H1 (cell line): ENCODE results near the gene ENTPD6. TPM values are rescaled to one million over a fixed set of nuclear protein-coding genes. Genes with fewer than 3 reads are reported as not detected.
A peak's percentile ranks its signal among the peaks of the same experiment; 100 is the strongest.

Source experiments
- CTCF ChIA-PET: fragments of 300-600 bp; sonication (Branson Sonifier 250); formaldehyde crosslinking; loops from one replicate; lab custom pipeline; 2021; ENCODE audit not compliant: partially characterized antibody; lab: Charles Lee
- POLR2A ChIA-PET: fragments of 300-600 bp; sonication (Branson Sonifier 250); formaldehyde crosslinking; loops from one replicate; lab custom pipeline; 2021; ENCODE audit warnings: inconsistent platforms; ENCODE audit not compliant: partially characterized antibody; lab: Charles Lee
- DNase-seq, 2 experiments: peaks; one replicate each; pipeline versions ENCODE4 v3.0.0 to v3.0.0-alpha.2; 2010 to 2022; ENCODE audit warnings: low spot score in 2 of 2, low read depth in 1 of 2, mixed read lengths in 1 of 2
- FAIRE-seq: peaks from 2 replicates; lab custom pipeline; 2011; peaks lifted over from hg19 to GRCh38; lab: Jason Lieb, UNC
- H2AFZ ChIP-seq: 2 replicates; pipeline ENCODE4 v1.8.1; 2012; ENCODE audit warnings: low read length, inconsistent platforms
- H2AK5ac ChIP-seq: 2 replicates; pipeline ENCODE4 v1.6.1; 2013; ENCODE audit warnings: low read depth, low read length
- H2BK120ac ChIP-seq: replicated peaks from 2 replicates; pipeline ENCODE3; 2013; ENCODE audit warnings: low read depth, low read length, inconsistent platforms
- H2BK12ac ChIP-seq: 2 replicates; pipeline ENCODE4 v1.6.1; 2013; ENCODE audit warnings: low read depth, low read length
- H2BK15ac ChIP-seq: 2 replicates; pipeline ENCODE4 v1.6.1; 2013; ENCODE audit warnings: low read length
- H2BK20ac ChIP-seq: 2 replicates; pipeline ENCODE4 v1.6.1; 2013; ENCODE audit warnings: low read length
- H2BK5ac ChIP-seq: 2 replicates; pipeline ENCODE4 v1.6.1; 2013; ENCODE audit warnings: low read depth, low read length
- H3K14ac ChIP-seq: 2 replicates; pipeline ENCODE4 v1.6.1; 2013; ENCODE audit warnings: inconsistent platforms; ENCODE audit not compliant: insufficient read length
- H3K18ac ChIP-seq: 2 replicates; pipeline ENCODE4 v1.6.1; 2013; ENCODE audit warnings: low read length; ENCODE audit errors: extremely low read depth
- H3K23ac ChIP-seq: 2 replicates; pipeline ENCODE4 v1.6.1; 2013; ENCODE audit warnings: inconsistent platforms; ENCODE audit not compliant: insufficient read length
- H3K23me2 ChIP-seq: 2 replicates; pipeline ENCODE4 v1.6.1; 2013; ENCODE audit warnings: low read depth, low read length
- H3K27ac ChIP-seq: 2 replicates; pipeline ENCODE4 v1.6.1; 2011; ENCODE audit warnings: low read depth, low read length, inconsistent platforms
- H3K27me3 ChIP-seq, 4 experiments: replicated peaks in 1 of 4; 1 replicate in 1 of 4; 2 replicates in 3 of 4; pipeline versions ENCODE4 v1.6.1 to v1.8.1; 2011 to 2013; ENCODE audit warnings: low read length in 3 of 4, mild to moderate bottlenecking in 3 of 4, inconsistent platforms in 2 of 4, mixed read lengths in 2 of 4, moderate library complexity in 1 of 4; ENCODE audit not compliant: control insufficient read depth in 3 of 4, insufficient read depth in 3 of 4; ENCODE audit errors: extremely low read depth in 1 of 4
- H3K36me3 ChIP-seq, 4 experiments: 2 replicates each; pipeline versions ENCODE4 v1.6.1 to v1.8.1; 2011 to 2013; ENCODE audit warnings: mild to moderate bottlenecking in 4 of 4, low read length in 3 of 4, moderate library complexity in 2 of 4, control low read depth in 1 of 4, inconsistent platforms in 1 of 4; ENCODE audit not compliant: insufficient read depth in 4 of 4, control insufficient read depth in 2 of 4
- H3K4ac ChIP-seq: replicated peaks from 2 replicates; pipeline ENCODE3; 2013; ENCODE audit warnings: low read length, low read depth, mixed read lengths, inconsistent platforms; ENCODE audit not compliant: insufficient read length
- H3K4me1 ChIP-seq, 4 experiments: replicated peaks in 1 of 4; 1 replicate in 1 of 4; 2 replicates in 3 of 4; pipeline versions ENCODE4 v1.6.1 to v1.8.1; 2011 to 2013; ENCODE audit warnings: low read length in 3 of 4, inconsistent platforms in 2 of 4, mixed read lengths in 1 of 4; ENCODE audit not compliant: insufficient read depth in 4 of 4, control insufficient read depth in 3 of 4
- H3K4me2 ChIP-seq, 2 experiments: 2 replicates each; pipeline versions ENCODE4 v1.6.1 to v1.8.1; 2011 to 2013; ENCODE audit warnings: low read depth in 2 of 2, low read length in 2 of 2, control low read depth in 1 of 2, inconsistent platforms in 1 of 2, mild to moderate bottlenecking in 1 of 2; ENCODE audit not compliant: insufficient read depth in 1 of 2
- H3K4me3 ChIP-seq, 4 experiments: fragments of 200-600, 300-600 bp in 1 of 4; sonication (generic), shearing (Covaris generic), sonication (Bioruptor Twin) in 1 of 4; 2 replicates each; pipeline versions ENCODE4 v1.5.1 to v1.8.1; 2011 to 2016; ENCODE audit warnings: low read length in 4 of 4, low read depth in 3 of 4, control low read depth in 2 of 4, inconsistent platforms in 2 of 4, mild to moderate bottlenecking in 2 of 4, mixed read lengths in 1 of 4, moderate library complexity in 1 of 4; ENCODE audit not compliant: insufficient read depth in 2 of 4; ENCODE audit errors: extremely low read depth in 1 of 4
- H3K56ac ChIP-seq: replicated peaks from 2 replicates; pipeline ENCODE3; 2013; ENCODE audit warnings: low read depth, mild to moderate bottlenecking, mixed read lengths, low read length, inconsistent platforms; ENCODE audit not compliant: insufficient read length
- H3K79me1 ChIP-seq: 2 replicates; pipeline ENCODE4 v1.6.1; 2013; ENCODE audit warnings: low read depth, low read length, control low read depth
- H3K79me2 ChIP-seq, 2 experiments: 2 replicates each; pipeline versions ENCODE4 v1.6.1 to v1.8.1; 2012 to 2013; ENCODE audit warnings: low read length in 2 of 2, mild to moderate bottlenecking in 2 of 2, inconsistent platforms in 1 of 2; ENCODE audit not compliant: insufficient read depth in 2 of 2, control insufficient read depth in 1 of 2
- H3K9ac ChIP-seq, 4 experiments: replicated peaks in 1 of 4; 1 replicate in 1 of 4; 2 replicates in 3 of 4; pipeline versions ENCODE4 v1.6.1 to v1.8.1; 2011 to 2013; ENCODE audit warnings: low read depth in 3 of 4, low read length in 3 of 4, control low read depth in 2 of 4, mild to moderate bottlenecking in 2 of 4, moderate library complexity in 2 of 4, inconsistent platforms in 1 of 4; ENCODE audit errors: extremely low read depth in 1 of 4
- H3K9me3 ChIP-seq, 2 experiments: 2 replicates each; pipeline versions ENCODE4 v1.6.1 to v1.8.1; 2012 to 2013; ENCODE audit warnings: mild to moderate bottlenecking in 2 of 2, moderate library complexity in 2 of 2, control low read depth in 1 of 2, inconsistent platforms in 1 of 2, low read depth in 1 of 2, low read length in 1 of 2, mixed read lengths in 1 of 2; ENCODE audit not compliant: insufficient read depth in 2 of 2
- H4K20me1 ChIP-seq, 2 experiments: replicated peaks in 1 of 2; 2 replicates each; pipeline versions ENCODE3 to v1.8.1; 2011 to 2013; ENCODE audit warnings: inconsistent platforms in 2 of 2, low read length in 2 of 2, mild to moderate bottlenecking in 1 of 2; ENCODE audit not compliant: insufficient read depth in 2 of 2, control insufficient read depth in 1 of 2
- H4K5ac ChIP-seq: 2 replicates; pipeline ENCODE4 v1.6.1; 2013; ENCODE audit warnings: low read length, low read depth, mixed read lengths, inconsistent platforms; ENCODE audit not compliant: insufficient read length
- H4K8ac ChIP-seq: 2 replicates; pipeline ENCODE4 v1.8.0; 2013; ENCODE audit warnings: mild to moderate bottlenecking, moderate library complexity, low read length, inconsistent platforms; ENCODE audit not compliant: insufficient read depth; ENCODE audit errors: extremely low read depth
- H4K91ac ChIP-seq: replicated peaks from 2 replicates; pipeline ENCODE3; 2013; ENCODE audit warnings: low read length, mixed read lengths, inconsistent platforms; ENCODE audit not compliant: insufficient read length
- ATF3 ChIP-seq: IDR thresholded peaks from 2 replicates; pipeline ENCODE4 v1.6.1; 2011; ENCODE audit warnings: low read depth, mild to moderate bottlenecking, low read length; ENCODE audit not compliant: insufficient read depth
- BCL11A ChIP-seq, 2 experiments: IDR thresholded peaks; one replicate each; pipeline ENCODE4 v1.6.1; 2011; ENCODE audit warnings: low read depth in 2 of 2, low read length in 2 of 2, mild to moderate bottlenecking in 2 of 2
- CBX8 ChIP-seq: fragments of 300-800, 300-1000 bp; sonication (generic); IDR thresholded peaks from 2 replicates; pipeline ENCODE4 v1.7.1; 2016; ENCODE audit warnings: low read depth, low read length, borderline replicate concordance
- CEBPB ChIP-seq: IDR thresholded peaks from 2 replicates; pipeline ENCODE4 v1.6.1; 2012; ENCODE audit warnings: low read depth, low read length
- EP300 ChIP-seq, 2 experiments: IDR thresholded peaks; 1 replicate in 1 of 2; 2 replicates in 1 of 2; pipeline ENCODE4 v1.6.1; 2011 to 2012; ENCODE audit warnings: low read depth in 2 of 2, low read length in 2 of 2, mild to moderate bottlenecking in 2 of 2, borderline replicate concordance in 1 of 2, inconsistent platforms in 1 of 2, moderate library complexity in 1 of 2
- EZH2 ChIP-seq: fragments of 200-600 bp; sonication (generic); IDR thresholded peaks from 2 replicates; pipeline ENCODE4 v1.7.1; 2012; ENCODE audit warnings: low read depth, mild to moderate bottlenecking, moderate library complexity, low read length, inconsistent platforms; ENCODE audit not compliant: severe bottlenecking
- GTF2F1 ChIP-seq: IDR thresholded peaks from 2 replicates; pipeline ENCODE4 v1.6.1; 2012; ENCODE audit warnings: low read depth, low read length, improper control_type of control experiment, borderline replicate concordance
- KDM1A ChIP-seq: fragments of 200-600, 300-600 bp; sonication (generic); IDR thresholded peaks from 2 replicates; pipeline ENCODE4 v1.7.1; 2016; ENCODE audit warnings: mild to moderate bottlenecking, low read length, borderline replicate concordance
- KDM5A ChIP-seq: fragments of 200-600 bp; IDR thresholded peaks from 2 replicates; pipeline ENCODE4 v1.7.1; 2012; ENCODE audit warnings: mild to moderate bottlenecking, low read length, inconsistent platforms, mixed read lengths
- SIX5 ChIP-seq: IDR thresholded peaks from 2 replicates; pipeline ENCODE4 v1.6.1; 2011; ENCODE audit warnings: mild to moderate bottlenecking, low read depth, low read length
- SP4 ChIP-seq: IDR thresholded peaks from 2 replicates; pipeline ENCODE4 v1.6.1; 2012; ENCODE audit warnings: low read length, inconsistent platforms
- SRF ChIP-seq: IDR thresholded peaks from 2 replicates; pipeline ENCODE4 v1.6.1; 2011; ENCODE audit warnings: mild to moderate bottlenecking, low read depth, low read length, moderate library complexity
- TAF7 ChIP-seq: optimal IDR thresholded peaks from 2 replicates; pipeline ENCODE3; 2011; ENCODE audit warnings: low read depth, mild to moderate bottlenecking, inconsistent platforms, low read length, moderate library complexity, borderline replicate concordance
- TEAD4 ChIP-seq: IDR thresholded peaks from 2 replicates; pipeline ENCODE4 v1.6.1; 2012; ENCODE audit warnings: low read depth, low read length, inconsistent platforms, mixed read lengths
- WGBS, 2 experiments: shearing (Covaris generic) in 1 of 2; methylation state at CpG; one replicate each; pipeline versions ENCODE4 v1.1.6 to v1.1.7; 2013 to 2015; ENCODE audit warnings: low lambda C conversion rate in 2 of 2, mixed read lengths in 2 of 2, inconsistent platforms in 1 of 2, low coverage in 1 of 2, missing lambda C conversion rate in 1 of 2; ENCODE audit not compliant: insufficient replicate concordance in 2 of 2, insufficient coverage in 1 of 2, insufficient read length in 1 of 2; ENCODE audit errors: extremely low coverage in 1 of 2, missing lambda C conversion rate in 1 of 2; 5-methylcytosine and 5-hydroxymethylcytosine counted together
- polyA plus RNA-seq, 7 experiments: library from polyadenylated mRNA; depleted of rRNA in 3 of 7; stranded (reverse) in 5 of 7; unstranded in 2 of 7; fragments of >200 nt in 5 of 7; fragments of 200-250 nt in 2 of 7; gene quantifications; 1 replicate in 5 of 7; 2 replicates in 1 of 7; 4 replicates in 1 of 7; pipeline versions ENCODE4 v1.2.1 to v1.2.3, GENCODE V29; 2011 to 2013; ENCODE audit warnings: missing spikeins in 2 of 7, mixed read lengths in 2 of 7
- total RNA-seq: library from RNA; stranded (reverse); fragmentation: NEBNext Ultra II Directional; extraction: Animal tissue kit (Norgen Biotek cat#: 25700); gene quantifications from 2 replicates; pipeline ENCODE4 v1.2.1, GENCODE V29; 2021

ENTPD6 gene
- total and polyA plus RNA-seq, 2 of the 8 experiments (the other 6 are each of a cell fraction or from before 2014, with no cell fraction given): 47.8 to 57.3 TPM

- peaks cover 2 to 17% (median 9%) of the 10 kb centered on the region in 4 experiments; a peak in 3 of 8 replicates for H3K36me3 ChIP-seq
- CTCF ChIA-PET: interaction anchor here (0.7 to 3.0 kb wide), 2 partner anchors 10 to 302 kb away, joined by 3 to 17 read pairs; partner anchors contain the start of gene PYGB
- H3K4me2 ChIP-seq: no peak overlapping the region
- H3K4me3 ChIP-seq: no peak overlapping the region
- peaks cover 0 to 5% of the 10 kb centered on the region in 2 experiments for H4K20me1 ChIP-seq
- H3K9me3 ChIP-seq: peaks cover 0 to 6% of the 10 kb centered on the region in 2 experiments; a peak in 1 of 4 replicates
- no peaks in the 10 kb centered on the region for H3K4me1 ChIP-seq
- no peak overlapping the region for H2BK5ac ChIP-seq
- no peak overlapping the region for H3K23ac ChIP-seq
- no peak overlapping the region for H2AK5ac ChIP-seq
- H3K23me2 ChIP-seq: no peaks in the 10 kb centered on the region
- no peak for FAIRE-seq
- H2BK12ac ChIP-seq: no peak overlapping the region
- H4K91ac ChIP-seq: no peak overlapping the region
- no peak for TF ChIP-seq SIX5
- TF ChIP-seq CBX8: no peak
- no peak for TF ChIP-seq BCL11A (IDR thresholded peaks at IDR 0.05; ENCODE audit: low read depth in 2 of 2, low read length in 2 of 2)
- no peak for TF ChIP-seq TAF7
- no peak for TF ChIP-seq EP300 (IDR thresholded peaks at IDR 0.05; ENCODE audit: borderline replicate concordance in 1 of 2, low read depth in 2 of 2, low read length in 2 of 2)
- TF ChIP-seq KDM1A: no peak
- no peak for TF ChIP-seq SRF
- no peak for TF ChIP-seq SP4
- no peak for TF ChIP-seq ATF3
- TF ChIP-seq CEBPB: no peak
- no peak for TF ChIP-seq GTF2F1
- no peak for TF ChIP-seq KDM5A
- TF ChIP-seq EZH2: no peak
- no peak for TF ChIP-seq TEAD4
- H3K56ac ChIP-seq: no peak overlapping the region
- DNase-seq: peak in 1 of 2 experiments; percentile 14
- H3K18ac ChIP-seq: no peak overlapping the region
- H3K4ac ChIP-seq: no peak overlapping the region
- peaks cover 13% of the 10 kb centered on the region for H3K79me1 ChIP-seq
- H2BK15ac ChIP-seq: no peak overlapping the region
- peaks cover 5 to 25% of the 10 kb centered on the region in 2 experiments; a peak in 3 of 4 replicates for H3K79me2 ChIP-seq
- H4K5ac ChIP-seq: no peak overlapping the region
- H4K8ac ChIP-seq: no peak overlapping the region
- no peak overlapping the region for H2AFZ ChIP-seq
- H3K14ac ChIP-seq: no peak overlapping the region
- no peak overlapping the region for H2BK20ac ChIP-seq
- POLR2A ChIA-PET: interaction anchor here (1.4 kb wide), 2 partner anchors 9 to 15 kb away, joined by 3 read pairs; partner anchors contain the start of gene PYGB
- 93% methylated on average over 5 of the region's 5 CpGs; no CpG with 5 or more reads in 1 of the 2 experiments for WGBS, 2 experiments
- H2BK120ac ChIP-seq: no peak overlapping the region
- H3K9ac ChIP-seq: no peak overlapping the region
- no peaks in the 10 kb centered on the region for H3K27me3 ChIP-seq
- no peak overlapping the region for H3K27ac ChIP-seq
These were observed 61.6 kb downstream of the ENTPD6 start for GRCh38 chr20:25257130-25257529.
